GM21723 (cell line): ENCODE data around the gene GAST.

ENCODE experiments used
- ATAC-seq: cut with Tn5 transposase; IDR thresholded peaks from one replicate; pipeline ENCODE4 v1.9.1; 2021; ENCODE audit warnings: mild to moderate bottlenecking, moderate library complexity; ENCODE audit not compliant: unreplicated experiment

GAST gene

DNA sequence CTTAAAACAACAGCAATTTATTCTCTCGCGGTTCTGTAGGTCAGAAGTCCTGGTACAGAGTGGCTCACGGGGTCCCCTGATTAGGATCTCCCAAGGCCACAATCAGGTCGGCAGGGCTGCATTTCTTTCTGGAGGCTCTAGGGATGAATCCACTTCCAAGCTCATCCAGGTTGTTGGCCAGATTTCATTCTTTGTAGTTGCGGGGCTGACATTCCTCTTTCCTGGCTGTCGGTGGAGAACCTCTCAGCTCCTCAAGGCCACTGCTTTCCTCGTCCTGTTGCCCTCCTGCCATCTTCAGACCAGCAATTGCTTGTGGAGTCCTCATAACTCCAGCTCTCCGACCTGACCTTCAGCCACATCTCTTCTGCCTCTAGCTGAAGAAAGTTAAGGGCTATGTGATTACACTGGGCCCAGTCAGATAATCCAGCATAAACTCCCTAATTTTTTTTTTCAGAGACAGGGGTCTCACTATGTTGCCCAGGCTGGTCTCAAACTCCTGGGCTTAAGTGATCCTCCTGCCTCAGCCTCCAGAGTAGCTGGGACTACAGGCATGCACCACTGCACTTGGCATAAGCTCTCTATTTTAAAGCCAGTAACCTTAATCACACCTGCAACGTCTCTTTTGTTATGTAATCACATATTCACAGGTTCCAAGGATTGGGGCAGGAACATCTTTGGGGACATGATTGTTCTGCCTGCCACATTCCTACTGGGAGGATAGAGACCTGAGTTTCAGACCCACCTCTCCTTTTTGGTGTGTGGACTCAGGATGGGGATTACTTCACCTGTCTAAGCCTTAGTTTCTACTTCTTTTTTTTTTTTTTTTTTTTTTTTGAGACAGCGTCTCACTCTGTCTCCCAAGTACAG lies 4.1 kb upstream of the GAST start:
- ATAC-seq = no peak

DNA sequence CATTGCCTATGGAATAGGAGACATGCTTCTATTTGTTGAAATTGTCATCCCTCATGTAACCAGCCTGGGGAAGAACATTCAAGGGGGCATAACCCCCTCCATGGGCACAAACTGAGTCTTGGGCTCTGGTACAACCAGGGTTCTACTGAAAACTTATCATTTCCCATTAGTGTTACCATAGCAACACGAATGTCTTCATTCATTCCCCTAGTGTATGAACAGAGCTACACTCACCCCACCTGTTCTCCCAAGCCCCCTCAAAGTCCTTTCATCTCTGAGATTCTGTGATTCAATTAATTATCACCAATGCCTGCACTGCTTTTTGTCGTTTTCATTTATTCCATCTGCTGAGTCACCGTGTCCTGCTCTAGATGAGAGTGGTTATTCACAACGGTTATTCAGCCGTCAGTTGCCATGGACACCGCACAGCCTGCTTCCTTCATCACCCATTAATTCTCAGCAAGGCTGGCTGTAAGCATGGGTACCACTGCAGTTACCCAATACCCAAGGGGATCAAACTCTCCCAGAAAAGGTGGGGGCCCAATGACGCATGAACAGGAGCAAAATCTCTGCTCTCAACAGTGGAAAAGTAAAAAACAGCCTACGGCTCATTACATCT lies 1.6 kb upstream of the GAST start:
- no peak for ATAC-seq

DNA sequence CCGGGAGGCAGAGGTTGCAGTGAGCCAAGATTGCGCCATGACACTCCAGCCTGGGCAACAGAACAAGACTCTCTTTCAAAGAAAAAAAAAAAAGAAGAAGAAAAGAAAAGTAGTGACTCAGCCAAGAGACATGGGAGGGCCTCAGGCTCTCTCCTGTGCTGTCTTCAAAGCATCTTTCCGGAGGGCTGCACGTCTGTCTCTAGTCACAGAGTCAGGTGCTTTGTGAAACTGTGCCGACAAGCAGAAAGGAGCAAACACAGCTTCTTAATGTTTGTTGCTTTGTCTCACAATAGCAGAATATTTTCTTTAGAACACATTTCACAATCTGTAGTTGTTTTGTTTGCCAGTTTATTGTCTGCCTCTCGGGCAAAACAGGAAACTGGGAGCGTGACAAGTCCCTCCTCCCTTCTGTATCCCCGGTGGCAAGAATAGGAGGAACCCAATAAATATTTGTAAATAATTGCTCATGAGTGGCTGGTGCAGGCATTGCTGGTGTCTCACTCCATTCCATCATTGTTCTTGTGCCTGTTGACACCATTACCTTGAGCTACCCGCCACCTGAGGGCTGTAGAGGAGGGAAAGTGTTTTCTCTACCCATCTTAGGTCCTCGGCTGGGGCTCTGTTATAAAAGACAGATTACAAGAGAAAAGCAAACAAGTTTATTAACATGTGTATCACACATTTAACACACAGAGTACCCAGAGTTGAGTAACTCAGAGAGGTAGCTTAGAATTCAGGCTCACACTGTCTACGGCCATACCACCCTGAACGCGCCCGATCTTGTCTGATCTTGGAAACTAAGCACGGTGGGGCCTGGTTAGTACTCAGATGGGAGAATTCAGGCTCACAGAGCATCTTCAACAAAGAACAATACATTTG lies 5.5 kb downstream of the GAST start:
- no peak for ATAC-seq

DNA sequence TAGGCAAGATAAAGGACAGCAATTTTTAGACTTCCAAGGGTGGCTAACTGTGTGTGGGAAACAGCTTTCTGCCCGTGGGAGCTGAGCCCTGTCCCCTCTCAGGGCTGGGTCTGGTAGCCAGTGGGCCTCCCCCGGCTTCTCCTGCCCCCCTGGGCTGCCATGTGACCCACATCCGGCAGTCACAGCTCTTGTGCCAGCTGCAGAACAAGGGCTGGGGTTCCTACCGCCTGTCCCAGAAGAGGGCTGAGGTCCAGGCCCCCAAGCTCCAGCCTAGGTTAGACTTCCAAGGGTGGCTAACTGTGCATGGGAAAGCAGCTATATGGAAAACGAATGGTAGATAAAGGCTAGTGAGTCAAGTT lies 6.1 kb downstream of the GAST start:
- ATAC-seq = no peak

DNA sequence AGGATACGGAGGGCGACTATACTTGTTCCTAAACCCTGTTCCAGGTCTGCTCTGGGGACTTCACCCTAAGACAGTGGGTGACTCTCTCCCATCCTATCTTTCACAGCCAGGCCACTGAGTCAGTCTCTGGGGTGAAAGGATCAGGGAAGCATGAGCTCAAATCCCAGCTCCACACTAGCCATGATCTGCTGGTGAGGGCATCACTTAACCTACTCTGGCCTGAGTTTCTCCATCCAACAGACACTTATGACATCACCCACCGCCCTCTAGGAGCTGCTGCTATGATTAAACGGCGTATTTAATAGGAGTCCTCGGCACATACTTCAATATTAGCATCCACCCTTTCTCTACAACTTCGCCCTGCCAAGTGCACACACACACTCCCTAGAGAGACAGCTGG lies 10.1 kb downstream of the GAST start:
- ATAC-seq = no peak

DNA sequence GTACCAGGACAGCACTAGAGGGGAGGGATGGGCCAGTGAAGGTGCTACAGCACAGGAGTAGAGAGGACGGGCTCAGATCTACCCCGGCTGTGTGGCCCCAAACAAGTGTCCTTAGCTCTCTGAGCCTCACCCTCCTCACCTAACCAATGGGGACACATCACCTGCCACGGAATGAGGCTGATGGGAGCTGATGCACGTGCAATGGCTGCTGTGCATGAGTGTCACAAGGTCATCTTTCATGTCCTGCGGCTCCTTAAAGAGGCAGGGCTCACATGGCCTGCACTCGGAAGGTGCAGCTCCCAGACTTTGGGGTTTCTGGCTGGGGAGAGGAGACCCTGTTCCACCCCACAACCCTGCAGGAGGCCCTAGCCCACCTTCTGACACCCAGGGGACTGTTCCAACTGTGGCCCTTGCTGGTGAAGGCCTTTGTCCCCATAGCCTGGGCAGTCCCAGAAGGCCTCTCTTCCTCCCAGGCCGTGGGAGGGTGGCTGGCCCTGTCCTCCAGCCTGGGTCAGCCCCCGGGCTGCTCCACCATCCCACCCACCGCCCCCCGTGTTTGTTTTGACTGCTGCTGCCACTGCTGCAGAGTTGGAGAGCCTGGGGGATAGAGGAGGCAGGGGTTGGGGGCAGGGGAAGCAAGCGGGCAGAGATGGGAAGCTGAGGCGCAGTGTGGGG lies 11.8 kb downstream of the GAST start:
- no peak for ATAC-seq

DNA sequence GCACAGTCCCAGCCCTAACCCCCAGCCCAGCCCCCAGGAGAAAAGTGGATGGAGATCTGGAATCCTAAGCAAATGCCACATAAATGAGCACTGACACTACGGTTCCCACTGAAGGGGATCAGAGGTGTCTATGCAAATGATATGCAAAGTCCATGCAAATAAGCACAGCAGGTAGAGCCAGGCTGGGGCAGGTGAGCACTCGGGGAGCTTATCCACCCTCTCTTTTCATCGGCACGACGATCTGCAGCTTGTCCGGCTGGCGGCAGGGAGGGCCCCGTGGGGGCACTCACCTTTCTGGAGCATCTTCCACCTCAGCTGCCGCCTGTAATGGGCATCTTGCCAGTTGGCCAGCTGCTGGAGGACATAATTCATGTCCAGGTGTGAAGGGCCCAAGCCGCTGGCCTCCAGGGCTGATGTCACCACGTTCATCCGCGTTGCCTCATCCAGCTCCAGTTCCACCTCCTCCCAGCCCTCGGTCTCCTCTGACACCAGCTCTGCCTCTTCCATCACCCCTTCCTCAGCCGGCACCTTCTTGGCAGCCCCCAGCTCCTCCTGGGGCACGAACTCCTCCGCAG lies 12.4 kb downstream of the GAST start:
- no peak for ATAC-seq

DNA sequence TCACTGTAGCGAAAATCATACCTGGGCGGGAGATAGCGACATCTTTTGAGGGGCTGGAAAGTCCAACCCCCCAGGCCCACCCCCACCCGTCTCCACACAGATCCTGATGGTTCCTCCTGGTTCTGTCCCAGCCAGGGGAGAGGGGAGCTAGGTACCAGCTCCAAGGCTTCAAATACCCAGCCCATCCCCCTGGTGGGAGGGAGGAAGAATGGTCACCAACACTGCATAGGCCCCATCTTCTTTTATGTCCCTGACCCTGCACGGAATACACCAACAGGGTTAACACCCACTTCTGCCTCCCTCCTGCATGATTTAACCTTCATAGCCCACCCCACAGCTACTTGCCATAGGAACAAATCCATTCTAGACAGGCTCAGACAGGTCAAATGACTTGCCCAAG lies 13.0 kb downstream of the GAST start:
- ATAC-seq = no peak

DNA sequence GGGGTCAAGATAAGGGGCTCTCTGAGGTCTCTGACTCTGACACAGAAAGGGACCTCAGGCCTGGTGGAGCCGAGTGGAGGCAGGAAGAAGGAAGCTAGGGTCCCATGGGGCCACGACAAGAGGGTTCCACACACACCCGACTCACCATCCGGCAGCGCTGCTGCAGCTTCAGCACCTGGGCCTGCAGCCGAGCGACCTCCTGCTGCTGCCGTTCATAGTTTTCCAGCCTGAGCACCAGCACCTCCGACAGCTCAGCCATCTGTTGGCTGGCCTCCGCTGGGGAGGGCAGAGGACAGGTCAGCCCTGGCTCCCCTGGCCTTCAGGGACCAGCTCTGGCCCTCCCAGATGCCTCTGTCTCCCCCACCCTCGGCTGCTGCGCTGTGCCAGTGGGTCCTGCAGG lies 15.9 kb downstream of the GAST start:
- ATAC-seq = no peak

DNA sequence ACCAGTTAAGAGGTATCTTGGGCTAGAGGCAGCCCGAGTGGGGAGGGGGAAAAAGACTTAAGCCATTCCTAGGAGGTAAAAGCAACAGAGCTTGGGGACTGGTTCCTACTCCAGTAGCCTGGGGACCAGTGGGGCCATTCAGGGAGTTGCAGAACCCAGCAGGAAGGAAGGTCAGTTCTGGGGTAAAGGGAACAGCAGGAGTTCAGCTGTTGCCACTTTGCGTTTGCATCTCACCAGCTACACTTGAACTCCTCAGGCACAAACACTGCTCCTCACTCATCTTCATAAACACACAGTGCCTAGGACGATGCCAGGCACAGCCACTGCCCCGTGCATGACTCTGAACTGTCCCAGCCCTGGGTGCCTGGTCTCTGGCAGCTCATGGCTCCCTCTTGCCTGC lies 18.3 kb downstream of the GAST start:
- no peak for ATAC-seq

DNA sequence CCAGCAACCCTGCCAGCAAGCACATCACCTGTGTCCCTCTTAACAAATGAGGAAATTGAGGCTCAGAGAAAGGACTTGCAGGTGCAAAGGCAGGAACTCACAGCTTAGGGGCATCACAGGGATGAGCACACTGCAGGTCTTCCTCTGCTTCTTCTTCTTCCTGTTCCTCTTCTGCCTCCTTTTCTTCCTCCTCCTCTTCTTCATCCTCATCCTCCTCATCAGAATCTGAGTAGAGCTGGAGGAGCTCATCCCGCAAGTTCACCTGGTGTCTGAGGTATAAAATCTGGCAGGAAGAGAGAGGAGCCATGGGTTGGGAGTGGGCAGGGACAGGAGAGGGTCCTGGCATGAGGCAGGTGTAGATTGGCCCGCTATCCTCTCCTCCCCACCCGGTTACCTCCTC lies 19.7 kb downstream of the GAST start:
- ATAC-seq = no peak

DNA sequence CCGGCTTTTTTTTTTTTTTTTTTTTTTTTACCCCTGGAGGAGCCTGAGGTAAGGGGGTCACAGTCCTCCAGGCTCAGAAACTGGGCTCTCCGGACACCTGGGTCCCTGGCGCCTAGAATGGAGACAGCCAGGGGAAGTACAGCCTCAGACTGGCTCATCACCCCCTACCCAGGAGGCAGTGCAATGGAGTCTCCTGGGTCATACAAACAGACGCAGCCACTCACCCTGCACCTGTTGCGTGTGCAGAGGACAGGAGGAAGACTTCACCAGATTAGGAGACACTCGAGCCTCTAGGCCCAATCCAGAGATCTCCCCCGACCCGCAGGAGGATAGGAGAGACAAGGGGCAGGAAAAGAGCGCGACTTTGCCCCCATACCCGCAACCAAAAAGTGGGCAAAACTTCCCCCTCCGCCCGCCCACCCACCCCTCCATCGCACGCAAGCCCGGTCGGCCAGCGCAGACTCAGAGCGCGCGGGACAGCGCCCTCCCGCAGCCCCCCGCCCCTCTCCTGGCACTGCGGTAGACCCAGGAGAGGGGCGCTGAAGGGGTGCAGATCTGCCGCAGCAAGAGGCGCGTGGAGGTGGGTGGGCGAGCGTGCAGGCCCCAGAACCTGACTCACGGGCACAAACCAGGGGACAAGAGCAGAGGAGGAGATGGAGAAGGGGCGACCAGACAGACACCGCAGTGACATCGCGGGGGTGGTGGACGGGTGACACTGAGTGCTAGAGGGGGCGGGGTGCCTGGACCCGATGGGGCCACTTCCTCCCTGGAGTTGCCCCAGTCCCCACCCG lies 21.4 kb downstream of the GAST start:
- no peak for ATAC-seq

DNA sequence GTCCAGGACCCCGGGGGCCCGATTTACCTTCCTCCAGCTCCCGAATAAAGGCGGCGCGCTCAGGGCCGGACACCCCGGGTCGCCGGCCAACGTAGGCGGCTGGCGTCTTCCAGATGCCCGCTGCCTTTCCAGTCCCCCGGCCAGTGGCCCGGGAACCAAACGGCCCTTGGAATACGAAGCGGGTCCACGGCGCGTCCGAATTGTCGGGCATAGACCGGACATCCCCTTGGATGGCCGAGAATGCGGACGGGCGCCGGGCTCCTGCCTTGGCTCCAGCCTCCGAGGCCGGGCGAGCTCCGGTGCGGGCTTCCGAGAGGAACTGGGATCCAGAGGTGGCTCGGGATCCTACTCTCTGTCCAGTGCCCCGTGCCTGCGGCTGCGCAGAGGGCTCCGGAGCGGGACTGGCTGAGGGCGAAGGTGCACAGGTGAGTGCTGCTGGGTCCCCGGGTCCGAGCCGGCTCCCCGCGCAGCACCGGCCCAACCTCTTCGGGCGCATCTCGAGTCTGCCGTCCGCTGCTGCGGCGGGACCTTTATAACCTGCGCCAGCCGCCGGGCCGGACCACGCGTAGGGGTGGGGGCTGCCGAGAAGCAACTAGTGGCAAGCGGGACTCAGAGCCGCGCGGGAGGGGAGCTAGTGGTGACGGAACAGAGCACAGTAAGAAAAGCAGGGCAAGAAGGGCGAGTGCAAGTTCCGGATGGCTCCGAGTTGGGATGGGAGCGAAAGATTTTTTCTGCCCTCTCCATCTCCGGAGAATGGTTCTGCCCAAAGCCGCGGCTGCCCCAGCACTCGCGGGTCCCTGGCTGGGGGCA lies 22.2 kb downstream of the GAST start, which contains the start of gene HAP1:
TSS of gene HAP1 (minus strand) at position 505 of the 810 bp plus-strand sequence. CDS start at position 496, 9 bp downstream.
- no peak for ATAC-seq

DNA sequence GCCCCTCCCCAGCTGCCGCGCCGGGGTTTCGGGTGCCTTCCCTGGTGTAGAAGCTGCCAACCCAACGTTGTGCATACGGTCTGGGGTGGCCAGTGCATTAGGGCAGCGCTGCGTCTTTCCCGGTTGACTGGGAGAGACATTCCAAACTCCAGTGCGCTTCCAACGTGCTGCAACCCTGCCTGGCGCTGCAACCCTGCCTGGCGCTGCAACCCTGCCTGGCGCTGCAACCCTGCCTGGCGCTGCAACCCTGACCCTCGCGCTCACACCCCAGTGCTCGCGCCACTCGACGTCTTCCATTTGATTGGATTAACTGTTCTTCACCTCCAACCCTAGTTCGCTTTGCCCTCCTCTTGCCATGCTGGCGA lies 22.8 kb downstream of the GAST start:
- no peak for ATAC-seq

DNA sequence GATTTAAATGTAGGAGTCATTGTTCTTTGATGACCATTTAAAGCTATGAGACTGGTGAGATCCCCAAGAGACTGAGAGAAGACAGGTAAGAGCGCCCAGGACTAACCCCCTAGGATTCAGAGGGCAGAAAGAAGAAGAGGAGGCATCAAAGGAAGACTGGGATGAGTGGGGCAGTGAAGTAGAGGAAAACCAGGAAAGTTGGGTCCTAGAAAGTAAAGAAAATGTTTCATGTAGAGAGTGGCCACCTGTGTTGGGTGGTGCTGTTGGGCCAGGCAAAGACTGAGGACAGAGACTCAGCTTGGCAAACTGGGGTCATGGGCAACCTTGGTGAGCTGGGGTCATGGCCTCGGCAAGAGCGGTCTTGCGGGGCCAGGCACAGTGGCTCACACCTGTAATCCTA lies 23.6 kb downstream of the GAST start:
- ATAC-seq = no peak

DNA sequence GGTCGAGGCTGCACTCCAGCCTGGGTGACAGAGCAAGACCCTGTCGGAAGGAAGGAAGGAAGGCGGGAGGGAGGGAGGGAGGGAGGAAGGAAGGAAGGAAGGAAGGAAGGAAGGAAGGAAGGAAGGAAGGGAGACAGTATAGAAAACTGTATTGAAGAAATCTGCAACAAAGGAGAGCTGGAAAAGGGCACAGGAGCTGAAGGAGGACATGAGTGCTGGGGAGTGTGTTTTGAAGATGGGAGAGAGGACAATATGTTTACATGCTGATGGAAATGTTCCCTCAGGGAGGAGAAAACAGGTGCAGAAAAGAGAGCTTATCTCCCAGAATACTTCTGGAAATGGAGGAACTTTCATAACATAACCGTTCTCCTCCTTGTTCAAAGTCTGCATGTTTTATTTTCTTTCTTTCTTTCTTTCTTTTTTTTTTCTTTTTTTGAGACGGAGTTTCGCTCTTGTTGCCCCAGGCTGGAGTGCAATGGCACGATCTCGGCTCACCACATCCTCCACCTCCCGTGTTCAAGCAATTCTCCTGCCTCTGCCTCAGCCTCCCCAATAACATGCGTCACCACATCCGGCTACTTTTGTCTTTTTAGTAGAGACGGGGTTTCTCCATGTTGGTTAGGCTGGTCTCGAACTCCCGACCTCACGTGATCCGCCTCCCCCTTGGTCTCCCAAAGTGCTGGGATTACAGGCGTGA lies 25.0 kb downstream of the GAST start:
- ATAC-seq = no peak

DNA sequence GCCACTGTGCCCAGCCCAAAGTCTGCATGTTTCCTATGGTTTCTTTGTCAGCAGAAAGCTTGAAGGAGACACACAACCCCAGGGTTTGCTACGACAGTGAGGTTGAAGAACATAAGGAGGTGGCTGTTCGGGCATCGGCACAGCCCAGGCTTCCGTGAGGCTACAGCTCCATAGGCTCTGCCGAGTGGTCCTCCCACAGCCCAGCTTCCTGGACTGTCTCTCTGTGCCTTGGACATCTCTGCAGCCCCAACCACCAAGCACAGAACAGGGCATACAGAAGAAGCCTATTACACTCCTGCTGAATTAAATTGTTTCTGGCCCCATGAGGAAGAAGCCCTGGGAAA lies 25.5 kb downstream of the GAST start:
- no peak for ATAC-seq

DNA sequence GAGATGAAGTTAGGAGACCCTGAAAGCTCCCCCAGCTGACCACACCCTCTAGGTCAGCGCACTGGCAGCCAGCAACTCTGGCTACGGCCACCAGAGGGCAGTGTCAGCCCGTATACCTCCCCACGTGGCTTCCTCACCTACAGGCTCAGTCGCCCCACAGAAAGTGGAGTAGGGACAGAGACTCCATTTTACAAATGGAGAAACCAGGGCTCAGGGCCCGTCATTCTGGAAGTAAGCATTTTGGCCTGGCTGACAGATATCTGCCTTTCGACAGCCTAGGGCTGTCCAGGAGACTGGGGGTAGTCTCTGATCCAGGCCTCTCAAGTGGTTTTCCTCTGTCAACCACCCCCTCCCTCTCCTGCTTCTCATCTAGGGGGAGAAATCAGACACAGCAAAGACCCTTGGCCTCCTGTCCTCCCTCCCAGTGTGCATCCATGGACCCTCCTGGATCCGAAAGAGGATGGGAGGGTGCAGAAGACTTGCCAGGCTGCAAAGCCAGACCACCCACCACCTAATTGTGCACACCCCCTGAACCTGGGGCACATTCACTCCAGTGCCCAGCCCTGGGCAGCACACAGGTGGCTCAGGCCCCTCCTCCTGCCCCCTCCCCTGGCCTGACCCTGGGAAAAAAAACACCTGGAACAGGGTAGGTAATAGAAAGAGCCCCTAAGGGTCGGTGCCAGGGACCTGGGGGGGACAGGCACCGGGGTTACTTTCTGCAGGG lies 26.1 kb downstream of the GAST start:
- no peak for ATAC-seq
